ENCODE data around the gene ZNF423.

Gene ZNF423

DNA sequence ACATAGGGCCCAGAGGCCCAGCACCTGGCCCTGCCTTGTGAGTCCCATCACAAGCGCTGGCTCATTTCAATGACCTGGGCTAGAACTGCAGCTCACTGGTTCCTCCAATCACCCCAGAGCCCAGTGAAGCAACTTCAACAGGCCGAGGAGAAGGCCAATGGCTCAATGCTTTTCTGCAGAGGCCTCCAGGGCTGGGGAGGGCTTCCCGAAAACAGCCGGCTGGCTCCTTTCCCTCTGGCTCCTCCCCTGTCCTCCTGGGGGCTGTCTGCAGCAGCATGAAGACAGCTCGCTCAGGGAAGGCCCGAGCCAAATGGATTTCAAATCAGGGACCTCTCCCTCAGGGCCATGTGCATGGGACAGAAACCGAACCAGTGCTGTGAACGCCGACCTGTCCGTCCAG, 121.6 kb downstream of the ZNF423 start:
- DNase-seq (ENCODE audit: extremely low read depth, low read depth) = no peak
- TF ChIP-seq, protein P1, sequence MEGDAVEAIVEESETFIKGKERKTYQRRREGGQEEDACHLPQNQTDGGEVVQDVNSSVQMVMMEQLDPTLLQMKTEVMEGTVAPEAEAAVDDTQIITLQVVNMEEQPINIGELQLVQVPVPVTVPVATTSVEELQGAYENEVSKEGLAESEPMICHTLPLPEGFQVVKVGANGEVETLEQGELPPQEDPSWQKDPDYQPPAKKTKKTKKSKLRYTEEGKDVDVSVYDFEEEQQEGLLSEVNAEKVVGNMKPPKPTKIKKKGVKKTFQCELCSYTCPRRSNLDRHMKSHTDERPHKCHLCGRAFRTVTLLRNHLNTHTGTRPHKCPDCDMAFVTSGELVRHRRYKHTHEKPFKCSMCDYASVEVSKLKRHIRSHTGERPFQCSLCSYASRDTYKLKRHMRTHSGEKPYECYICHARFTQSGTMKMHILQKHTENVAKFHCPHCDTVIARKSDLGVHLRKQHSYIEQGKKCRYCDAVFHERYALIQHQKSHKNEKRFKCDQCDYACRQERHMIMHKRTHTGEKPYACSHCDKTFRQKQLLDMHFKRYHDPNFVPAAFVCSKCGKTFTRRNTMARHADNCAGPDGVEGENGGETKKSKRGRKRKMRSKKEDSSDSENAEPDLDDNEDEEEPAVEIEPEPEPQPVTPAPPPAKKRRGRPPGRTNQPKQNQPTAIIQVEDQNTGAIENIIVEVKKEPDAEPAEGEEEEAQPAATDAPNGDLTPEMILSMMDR (IDR thresholded peaks at IDR 0.05; ENCODE audit: low read depth, low read length) = no peak

GRCh38 chr16:49733313-49734009, 122.5 kb downstream of the ZNF423 start:
- no peak for DNase-seq (ENCODE audit: extremely low read depth, low read depth)
- TF ChIP-seq, protein P1 (IDR thresholded peaks at IDR 0.05; ENCODE audit: low read depth, low read length) = no peak

DNA sequence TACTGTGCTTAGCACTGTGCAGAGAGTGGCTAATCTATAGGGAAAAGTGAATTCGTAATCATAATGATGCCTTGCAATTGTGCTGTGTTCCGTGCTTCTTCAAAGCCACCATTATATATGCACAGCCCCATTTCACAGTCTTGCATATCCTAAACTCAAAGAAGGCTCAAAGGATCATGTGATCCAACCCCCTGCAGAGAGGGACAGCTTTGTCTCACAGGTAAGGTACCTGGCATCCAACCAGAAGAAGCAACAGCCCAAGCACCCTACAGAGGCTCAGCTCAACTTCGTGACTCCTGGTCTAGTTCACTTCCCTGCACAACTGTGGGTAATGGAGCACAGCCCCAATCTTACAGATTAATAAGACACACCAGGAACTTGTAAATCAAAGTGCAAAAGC, 124.0 kb downstream of the ZNF423 start:
- TF ChIP-seq, protein P1 (IDR thresholded peaks at IDR 0.05; ENCODE audit: low read depth, low read length) = no peak
- DNase-seq (ENCODE audit: extremely low read depth, low read depth) = no peak

DNA sequence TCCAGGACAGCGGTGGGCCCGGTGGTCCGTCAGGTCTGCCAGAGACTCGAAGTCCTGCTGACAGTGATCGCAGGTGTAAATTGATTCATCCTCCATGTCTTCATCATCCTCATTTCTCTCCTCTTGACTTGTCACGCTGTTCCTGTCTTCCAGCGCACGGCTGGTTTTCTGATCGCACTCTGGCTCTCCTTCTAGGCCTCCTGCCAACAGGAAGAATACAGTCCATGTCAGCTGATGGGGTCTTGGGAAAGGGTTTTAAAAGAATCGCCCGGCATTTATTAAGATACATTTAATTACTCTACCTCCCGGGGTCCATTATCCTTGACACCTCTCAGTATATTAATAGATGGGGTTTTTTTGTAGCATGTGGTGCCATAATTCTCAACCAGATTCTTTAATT, 125.1 kb downstream of the ZNF423 start:
- DNase-seq (ENCODE audit: extremely low read depth, low read depth) = no peak
- TF ChIP-seq, protein P1 (IDR thresholded peaks at IDR 0.05; ENCODE audit: low read depth, low read length) = no peak

DNA sequence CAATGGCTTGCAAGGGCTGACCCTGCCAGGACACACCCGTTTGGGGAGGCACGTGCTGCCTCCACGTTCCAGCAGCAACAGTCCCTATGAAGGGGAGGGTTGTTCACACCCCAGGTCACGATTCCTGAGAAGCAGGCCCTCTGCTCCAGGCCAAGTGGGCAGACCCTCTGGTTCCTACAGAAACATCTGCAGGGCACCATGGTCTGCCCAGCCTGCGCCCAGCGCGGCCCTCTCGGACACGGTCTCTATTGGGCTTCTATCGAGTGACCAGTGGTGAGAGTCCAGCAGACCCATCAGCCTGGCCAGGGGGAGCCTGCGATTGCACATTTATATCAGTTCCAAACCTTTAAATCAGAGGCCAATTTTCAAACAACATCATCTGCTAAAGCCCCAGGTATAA, 128.3 kb downstream of the ZNF423 start:
- DNase-seq (ENCODE audit: extremely low read depth, low read depth) = no peak
- TF ChIP-seq, protein P1 (IDR thresholded peaks at IDR 0.05; ENCODE audit: low read depth, low read length) = no peak

DNA sequence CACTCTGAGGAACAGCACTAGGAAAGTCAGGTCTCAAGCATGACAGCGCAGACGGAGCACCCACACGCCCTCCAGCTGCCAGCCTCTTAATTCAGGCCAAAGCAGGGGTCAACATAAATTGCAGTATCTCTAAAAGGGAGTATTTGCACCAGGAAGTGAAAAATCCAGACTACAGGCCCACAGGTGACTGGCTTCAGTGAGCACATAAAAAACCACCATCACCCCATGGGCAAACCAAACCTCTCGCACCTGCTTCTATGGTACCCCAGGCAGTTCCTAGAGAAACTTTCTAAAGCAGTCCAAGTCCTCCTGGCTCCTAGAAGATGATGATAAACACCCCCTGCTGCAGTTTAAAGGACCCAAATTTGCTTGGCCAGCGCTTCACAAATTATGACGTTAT, 129.8 kb downstream of the ZNF423 start:
- no peak for DNase-seq (ENCODE audit: extremely low read depth, low read depth)
- TF ChIP-seq, protein P1 (IDR thresholded peaks at IDR 0.05; ENCODE audit: low read depth, low read length) = no peak

DNA sequence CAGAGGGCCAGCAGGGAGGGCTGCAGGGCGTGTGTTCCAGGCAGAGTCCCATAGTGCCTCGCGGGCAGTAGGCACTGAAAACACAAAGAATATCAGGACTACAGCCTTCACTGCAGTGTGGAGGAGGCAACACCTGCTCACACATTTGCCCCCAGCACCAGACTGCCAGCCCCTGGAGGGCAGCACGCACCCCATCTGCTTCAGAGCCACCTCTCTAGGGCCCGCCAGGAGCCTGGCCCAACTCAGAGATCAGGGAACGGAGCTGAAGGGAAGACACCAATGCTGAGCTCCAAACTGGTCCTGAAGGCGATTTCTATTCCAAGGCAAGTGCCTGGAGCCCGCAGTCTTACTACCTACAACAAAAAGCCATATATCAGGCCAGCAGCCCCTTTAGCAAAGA, 130.3 kb downstream of the ZNF423 start:
- no peak for DNase-seq (ENCODE audit: extremely low read depth, low read depth)
- TF ChIP-seq, protein P1 (IDR thresholded peaks at IDR 0.05; ENCODE audit: low read depth, low read length) = no peak

Measured in AG09319 (cell line).